A673 (cell line): ENCODE results near the gene FSTL1. TPM values are rescaled to one million over a fixed set of nuclear protein-coding genes. Genes with fewer than 3 reads are reported as not detected.

Experiments
- BruUV-seq: library from RNA; stranded (reverse); fragments of 400-500 nt; replicated peaks from 2 replicates; lab custom pipeline; 2021; lab: Mats Ljungman, UMichigan
- CTCF ChIA-PET: fragments of 300-600 bp; sonication (Branson Sonifier 250); formaldehyde crosslinking; loops from one replicate; lab custom pipeline; 2022; ENCODE audit warnings: antibody characterized with exemption; lab: Charles Lee
- POLR2A ChIA-PET: fragments of 300-600 bp; sonication (Branson Sonifier 250); formaldehyde crosslinking; loops from one replicate; lab custom pipeline; 2022; ENCODE audit warnings: antibody characterized with exemption; ENCODE audit not compliant: low non-redundant PET; lab: Charles Lee
- DNase-seq: peaks from one replicate; pipeline ENCODE4 v3.0.0-alpha.2; 2015; ENCODE audit warnings: low spot score
- H3K27ac ChIP-seq: fragments of 200-600 bp; sonication (generic); 2 replicates; pipeline ENCODE4 v1.5.1; 2016; ENCODE audit warnings: mixed run types, low read depth, mild to moderate bottlenecking, mixed read lengths, antibody characterized with exemption, low read length; ENCODE audit not compliant: poor library complexity, severe bottlenecking
- H3K27me3 ChIP-seq: fragments of 200-600 bp; sonication (generic); replicated peaks from 2 replicates; pipeline ENCODE4 v1.6.1; 2017; ENCODE audit warnings: mixed run types, low read depth, mild to moderate bottlenecking, mixed read lengths, antibody characterized with exemption, low read length; ENCODE audit not compliant: insufficient read depth, poor library complexity
- H3K36me3 ChIP-seq: fragments of 200-600 bp; sonication (generic); 2 replicates; pipeline ENCODE4 v1.6.1; 2016; ENCODE audit warnings: mixed run types, mild to moderate bottlenecking, mixed read lengths, antibody characterized with exemption, low read length; ENCODE audit not compliant: insufficient read depth, poor library complexity, severe bottlenecking
- H3K4me1 ChIP-seq: fragments of 200-600 bp; sonication (generic); 2 replicates; pipeline ENCODE4 v1.6.1; 2017; ENCODE audit warnings: mixed run types, mild to moderate bottlenecking, mixed read lengths, antibody characterized with exemption, low read length; ENCODE audit not compliant: insufficient read depth, poor library complexity, severe bottlenecking
- H3K4me3 ChIP-seq: fragments of 200-600 bp; sonication (generic); 2 replicates; pipeline ENCODE4 v1.5.1; 2016; ENCODE audit warnings: low read depth, mixed run types, mild to moderate bottlenecking, mixed read lengths, low read length; ENCODE audit not compliant: poor library complexity, severe bottlenecking
- H3K9me3 ChIP-seq: fragments of 200-600 bp; sonication (generic); 2 replicates; pipeline ENCODE4 v1.6.1; 2016; ENCODE audit warnings: mixed run types, low read depth, mild to moderate bottlenecking, mixed read lengths, antibody characterized with exemption, low read length; ENCODE audit not compliant: poor library complexity, severe bottlenecking
- EZH2 ChIP-seq: fragments of 200-600 bp; sonication (generic); IDR thresholded peaks from 2 replicates; pipeline ENCODE4 v1.6.1; 2017; ENCODE audit warnings: borderline replicate concordance, low read depth, mild to moderate bottlenecking, mixed read lengths, antibody characterized with exemption, low read length; ENCODE audit not compliant: poor library complexity, severe bottlenecking
- intact Hi-C: fragments of 100-400 bp; cut with micrococcal nuclease; formaldehyde crosslinking; loops from one replicate; pipeline ENCODE4 v1.10.0; 2022; ENCODE audit not compliant: unreplicated experiment
- total RNA-seq: library from RNA; stranded (reverse); gene quantifications from 2 replicates; pipeline ENCODE4 v1.2.3, GENCODE V29; 2021
- TF ChIP-seq, protein P1 (sequence below): fragments of 300-800, 200-600 bp; sonication (generic); conservative IDR thresholded peaks from 2 replicates; pipeline ENCODE4 v1.5.1; 2017; ENCODE audit warnings: low read depth, mild to moderate bottlenecking, antibody characterized with exemption, low read length, moderate library complexity, mixed read lengths

Gene FSTL1
- total RNA-seq, 1 experiment from 2014 or later: 122 TPM

DNA sequence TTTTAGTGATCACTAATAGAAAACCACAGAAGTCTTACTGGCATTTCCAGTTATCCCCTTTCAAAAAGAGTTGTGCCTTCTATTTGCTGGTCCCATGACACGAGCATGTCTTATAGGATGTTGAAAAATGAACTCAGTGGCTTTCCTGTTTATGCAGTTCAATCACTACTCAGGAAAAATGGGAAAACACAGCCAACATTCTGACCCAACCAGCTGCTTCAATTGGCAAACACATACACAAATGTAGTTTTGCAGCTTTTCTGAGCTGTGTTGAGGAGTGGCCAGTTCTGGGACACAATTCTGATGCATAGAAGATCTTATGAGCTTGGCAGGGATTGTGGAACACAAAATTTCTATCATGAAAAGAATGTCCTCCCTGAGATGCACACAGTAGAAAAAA, 40.3 kb downstream of the FSTL1 start:
- Histone ChIP-seq H3K9me3 (no peaks in the 10 kb centered on the region), H3K36me3 (peaks cover 12% of the 10 kb centered on the region), H3K27me3 (no peaks in the 10 kb centered on the region), H3K4me1 (no peaks in the 10 kb centered on the region), H3K27ac (no peak overlapping the region), H3K4me3 (no peak overlapping the region)
- POLR2A ChIA-PET: no interaction called here
- CTCF ChIA-PET: no interaction called here
- no TSS peak for BruUV-seq
- intact Hi-C loops: no loop called here
- no peak for TF ChIP-seq EZH2
- TF ChIP-seq, protein P1, sequence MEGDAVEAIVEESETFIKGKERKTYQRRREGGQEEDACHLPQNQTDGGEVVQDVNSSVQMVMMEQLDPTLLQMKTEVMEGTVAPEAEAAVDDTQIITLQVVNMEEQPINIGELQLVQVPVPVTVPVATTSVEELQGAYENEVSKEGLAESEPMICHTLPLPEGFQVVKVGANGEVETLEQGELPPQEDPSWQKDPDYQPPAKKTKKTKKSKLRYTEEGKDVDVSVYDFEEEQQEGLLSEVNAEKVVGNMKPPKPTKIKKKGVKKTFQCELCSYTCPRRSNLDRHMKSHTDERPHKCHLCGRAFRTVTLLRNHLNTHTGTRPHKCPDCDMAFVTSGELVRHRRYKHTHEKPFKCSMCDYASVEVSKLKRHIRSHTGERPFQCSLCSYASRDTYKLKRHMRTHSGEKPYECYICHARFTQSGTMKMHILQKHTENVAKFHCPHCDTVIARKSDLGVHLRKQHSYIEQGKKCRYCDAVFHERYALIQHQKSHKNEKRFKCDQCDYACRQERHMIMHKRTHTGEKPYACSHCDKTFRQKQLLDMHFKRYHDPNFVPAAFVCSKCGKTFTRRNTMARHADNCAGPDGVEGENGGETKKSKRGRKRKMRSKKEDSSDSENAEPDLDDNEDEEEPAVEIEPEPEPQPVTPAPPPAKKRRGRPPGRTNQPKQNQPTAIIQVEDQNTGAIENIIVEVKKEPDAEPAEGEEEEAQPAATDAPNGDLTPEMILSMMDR: no peak
- no peak for DNase-seq

DNA sequence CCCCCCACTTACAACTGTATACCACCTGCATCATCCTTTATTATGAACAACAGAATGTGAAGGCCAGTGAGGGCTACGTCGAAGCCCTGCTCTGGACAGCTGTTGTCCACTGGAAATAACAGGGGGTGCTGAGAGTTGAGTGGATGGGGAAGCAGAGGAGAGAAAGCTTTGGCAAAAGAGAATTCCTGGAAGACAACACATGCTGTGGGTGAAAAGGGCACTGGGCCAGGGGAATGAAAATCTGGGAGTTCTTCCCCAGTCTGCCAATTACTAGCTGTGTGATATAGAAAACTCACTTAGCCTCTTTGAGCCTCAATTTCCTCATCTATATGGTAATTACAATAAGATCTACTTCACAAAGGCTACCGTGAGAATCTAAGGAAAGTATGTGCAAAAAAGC, 40.7 kb downstream of the FSTL1 start:
- CTCF ChIA-PET: no interaction called here

DNA sequence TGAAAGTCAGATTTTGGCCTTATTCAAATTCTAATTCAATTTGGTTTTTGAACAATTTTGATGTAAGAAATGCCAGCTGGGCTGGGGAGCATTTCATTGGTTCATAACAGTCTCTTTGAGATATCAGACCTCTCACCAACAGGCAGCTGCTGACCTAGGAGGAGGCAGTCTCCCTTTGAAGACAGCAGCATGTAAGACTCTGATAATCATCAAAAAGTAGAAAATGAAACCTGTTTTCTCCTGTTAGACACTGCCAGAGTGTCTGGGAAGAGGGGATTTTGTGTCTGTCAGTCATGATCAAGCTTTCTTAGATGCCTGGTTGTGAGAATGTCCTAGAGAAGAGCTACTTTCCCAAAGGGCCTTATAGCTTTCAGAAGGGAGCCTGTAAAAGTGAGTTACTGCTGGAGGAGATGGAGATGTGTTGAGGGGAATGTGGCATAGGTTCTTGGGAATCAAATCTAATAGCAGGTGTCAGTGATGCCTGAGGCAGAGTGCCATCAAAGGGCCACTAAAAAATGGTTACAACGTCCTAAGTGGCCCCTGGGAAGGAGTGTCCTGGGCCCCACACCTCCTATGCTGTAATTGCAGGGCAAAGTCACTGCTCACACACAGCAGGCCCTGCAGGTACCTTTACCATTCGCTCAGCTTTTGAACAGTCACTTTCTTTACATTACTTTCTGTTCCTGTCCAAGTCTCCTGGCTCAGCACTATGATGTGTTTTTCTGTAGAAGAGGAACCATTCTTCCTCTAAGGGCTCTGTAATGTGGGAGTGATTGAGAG, 43.1 kb downstream of the FSTL1 start:
- H3K4me3 ChIP-seq: no peak overlapping the region
- no peak overlapping the region for H3K27ac ChIP-seq
- intact Hi-C loops: no loop called here
- no peaks in the 10 kb centered on the region for H3K4me1 ChIP-seq
- ChIA-PET CTCF (interaction anchor here (0.8 kb wide), 1 partner anchor 10 kb away, joined by 3 read pairs; no protein-coding TSS in a partner anchor), POLR2A (no interaction called here)
- no peak for TF ChIP-seq EZH2
- TF ChIP-seq, protein P1: no peak
- H3K36me3 ChIP-seq: peaks cover 14% of the 10 kb centered on the region
- H3K9me3 ChIP-seq: no peaks in the 10 kb centered on the region
- no TSS peak for BruUV-seq
- no peaks in the 10 kb centered on the region for H3K27me3 ChIP-seq
- DNase-seq: no peak

More for the DNA sequence above, 40.7 kb downstream of the FSTL1 start:
- TF ChIP-seq EZH2: no peak
- TF ChIP-seq, protein P1: no peak
- H3K27ac ChIP-seq: no peak overlapping the region
- no peak for DNase-seq
- BruUV-seq: no TSS peak
- no peaks in the 10 kb centered on the region for H3K27me3 ChIP-seq
- peaks cover 12% of the 10 kb centered on the region for H3K36me3 ChIP-seq
- POLR2A ChIA-PET: no interaction called here
- intact Hi-C loops: no loop called here
- no peak overlapping the region for H3K4me3 ChIP-seq
- no peaks in the 10 kb centered on the region for H3K4me1 ChIP-seq
- H3K9me3 ChIP-seq: no peaks in the 10 kb centered on the region
